ENCODE measurements around the gene IQSEC1. TPM values are rescaled to one million over a fixed set of nuclear protein-coding genes. Genes with fewer than 3 reads are reported as not detected.
A peak's percentile ranks its signal among the peaks of the same experiment; 100 is the strongest.

IQSEC1 gene
- total RNA-seq, 1 donor from 2014 or later = 60.2 TPM

DNA sequence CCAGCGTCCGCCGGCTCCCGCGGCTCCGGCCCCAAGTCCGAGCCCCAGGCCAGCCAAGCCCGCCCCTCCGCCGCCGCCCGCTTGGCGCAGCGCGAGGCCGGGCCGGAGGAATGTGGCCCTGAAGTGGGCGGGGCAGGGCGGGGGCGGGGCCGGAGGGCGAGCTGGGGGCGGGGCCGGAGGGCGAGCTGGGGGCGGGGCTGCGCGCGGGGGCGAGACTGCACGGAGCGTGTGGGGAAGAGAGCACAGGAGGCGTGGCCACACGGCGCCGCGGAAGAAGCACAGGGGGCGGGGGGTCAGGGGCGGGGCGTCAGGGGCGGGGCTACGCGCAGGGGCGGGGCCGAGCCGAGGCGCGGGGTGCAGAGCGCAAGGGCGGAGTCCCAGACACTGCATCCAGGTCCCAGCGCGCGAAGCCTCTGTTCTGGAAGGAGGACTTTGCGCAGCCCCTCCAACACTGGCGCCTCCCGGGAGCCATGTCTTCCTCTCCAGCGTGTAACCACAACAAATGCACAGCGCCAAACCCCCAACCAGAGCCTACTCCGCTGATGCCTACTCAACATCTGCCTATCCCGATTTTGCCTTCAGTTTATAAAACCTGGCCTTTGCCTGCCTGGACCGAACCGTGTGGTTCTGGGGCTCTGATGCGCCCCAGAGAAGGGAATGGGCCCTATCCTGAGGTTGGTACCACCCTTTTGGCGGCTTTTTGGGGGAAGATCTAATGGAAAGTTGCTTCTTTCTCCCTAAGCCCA lies 105.5 kb downstream of the IQSEC1 start:
- DNase-seq = peak; percentile 96

DNA sequence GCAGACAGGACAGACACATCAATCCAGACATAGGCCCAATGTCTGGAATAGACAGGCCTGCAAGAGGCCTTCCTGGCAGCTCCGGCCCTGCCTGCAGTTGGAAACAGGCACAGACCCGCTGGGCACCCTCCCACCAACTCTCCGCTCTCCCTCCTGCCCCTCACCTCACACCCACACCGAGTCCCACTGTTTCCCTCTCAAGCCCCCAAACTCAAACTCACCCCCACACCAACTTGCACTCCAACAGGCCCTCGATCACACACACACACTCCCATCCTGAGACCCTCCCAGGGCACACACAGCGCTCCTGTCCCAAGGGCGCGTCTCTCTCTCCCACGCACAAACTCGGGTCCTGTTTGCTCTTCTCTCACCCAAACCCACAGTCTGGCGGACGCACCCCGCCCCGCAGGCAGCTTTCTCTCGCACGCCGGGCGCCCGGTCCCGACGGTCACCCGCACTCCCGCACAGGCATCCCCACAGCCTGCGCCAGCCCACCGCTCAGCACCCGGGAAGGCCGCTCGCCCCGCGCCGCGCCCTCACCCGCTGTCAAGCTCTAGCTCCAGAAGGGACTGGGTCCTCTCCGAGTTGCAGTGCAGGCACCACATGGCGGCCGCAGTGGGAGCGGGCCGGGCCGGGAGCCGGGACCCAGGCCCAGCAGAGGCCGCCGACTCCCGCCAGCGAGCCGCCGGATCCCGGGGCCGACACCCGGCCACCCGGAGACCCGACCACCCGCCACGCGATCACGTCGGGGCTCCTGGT lies 106.2 kb downstream of the IQSEC1 start:
- peak; percentile 50 for DNase-seq

DNA sequence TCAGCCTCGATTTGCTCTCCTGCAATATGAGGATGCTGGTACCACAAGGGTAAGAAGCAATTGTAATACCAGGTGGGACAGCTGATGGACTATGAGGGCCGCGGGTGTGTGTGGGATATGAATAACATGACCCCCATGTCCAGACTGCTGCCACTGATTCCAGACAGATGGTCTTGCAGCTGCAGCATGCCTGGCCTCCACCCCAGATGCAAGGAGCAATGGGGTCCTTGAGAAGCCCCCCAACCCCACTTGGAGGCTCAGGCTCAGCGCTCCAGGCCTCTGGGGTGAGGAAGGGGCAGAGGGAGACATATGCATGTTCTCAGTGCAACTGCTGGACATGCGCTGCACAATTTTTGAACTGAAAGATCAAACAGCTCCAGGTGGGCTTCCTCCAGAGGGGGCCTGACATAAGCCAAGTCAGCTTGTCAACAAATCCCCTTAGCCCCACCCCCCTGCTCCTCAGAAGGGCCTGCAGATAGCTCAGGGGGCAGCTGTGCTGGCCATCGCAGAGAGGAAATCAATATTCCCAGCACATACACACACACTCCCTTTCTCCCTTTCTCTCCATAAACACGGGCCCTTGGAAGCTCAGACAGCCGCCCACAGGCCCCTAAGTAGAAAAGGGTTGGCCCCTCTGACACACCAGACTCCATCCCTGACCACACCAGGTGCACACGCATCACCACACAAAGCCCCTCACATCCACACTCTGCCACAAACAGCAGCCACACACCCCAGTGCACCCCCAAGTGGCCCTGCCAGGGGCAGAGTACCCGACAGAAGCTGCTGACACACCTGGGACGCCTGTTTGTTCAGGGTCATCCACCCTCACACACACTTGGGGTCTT lies 107.0 kb downstream of the IQSEC1 start:
- DNase-seq = no peak

DNA sequence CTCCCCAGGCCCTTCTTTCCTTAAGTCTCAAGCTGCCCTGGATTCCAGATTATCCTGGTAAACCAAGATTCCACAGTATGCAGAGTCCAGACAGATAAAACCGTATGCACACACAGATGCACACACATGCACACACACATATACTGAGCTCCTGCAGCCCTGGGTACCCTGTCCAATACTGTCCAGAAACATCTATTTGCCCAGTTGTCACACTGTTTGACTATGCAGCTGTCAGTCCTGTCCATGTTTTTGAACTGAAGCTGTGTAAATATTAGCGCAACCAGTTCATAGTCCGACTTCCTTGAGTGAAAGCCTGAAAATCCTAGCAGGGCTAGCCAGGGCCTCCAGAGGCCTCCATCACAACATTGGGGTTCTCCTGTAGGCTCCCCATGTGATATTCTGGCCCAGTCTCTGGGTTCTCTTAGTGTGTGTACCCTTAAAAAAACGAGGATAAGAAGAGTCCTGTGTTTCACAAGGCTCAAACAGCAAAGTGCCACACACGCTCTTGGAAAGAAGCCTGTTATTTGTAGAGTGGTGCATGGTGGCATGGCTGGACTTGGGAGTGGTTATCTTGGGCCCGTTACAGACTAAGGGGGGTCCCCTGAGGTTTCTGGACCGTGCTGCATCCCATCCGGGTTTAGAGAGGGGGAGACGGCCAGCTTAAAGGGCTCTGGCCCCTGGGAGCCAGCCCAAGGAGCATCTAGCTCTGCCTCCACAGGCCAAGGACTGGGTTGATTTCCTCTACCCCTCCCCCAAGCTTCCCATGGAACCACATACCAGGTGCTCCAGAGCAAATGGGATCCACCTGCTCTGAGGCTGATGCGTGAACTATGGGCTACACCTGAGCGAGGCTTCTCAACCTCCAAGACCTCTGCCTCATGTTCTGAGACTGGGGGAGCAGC lies 108.3 kb downstream of the IQSEC1 start:
- no peak for DNase-seq

DNA sequence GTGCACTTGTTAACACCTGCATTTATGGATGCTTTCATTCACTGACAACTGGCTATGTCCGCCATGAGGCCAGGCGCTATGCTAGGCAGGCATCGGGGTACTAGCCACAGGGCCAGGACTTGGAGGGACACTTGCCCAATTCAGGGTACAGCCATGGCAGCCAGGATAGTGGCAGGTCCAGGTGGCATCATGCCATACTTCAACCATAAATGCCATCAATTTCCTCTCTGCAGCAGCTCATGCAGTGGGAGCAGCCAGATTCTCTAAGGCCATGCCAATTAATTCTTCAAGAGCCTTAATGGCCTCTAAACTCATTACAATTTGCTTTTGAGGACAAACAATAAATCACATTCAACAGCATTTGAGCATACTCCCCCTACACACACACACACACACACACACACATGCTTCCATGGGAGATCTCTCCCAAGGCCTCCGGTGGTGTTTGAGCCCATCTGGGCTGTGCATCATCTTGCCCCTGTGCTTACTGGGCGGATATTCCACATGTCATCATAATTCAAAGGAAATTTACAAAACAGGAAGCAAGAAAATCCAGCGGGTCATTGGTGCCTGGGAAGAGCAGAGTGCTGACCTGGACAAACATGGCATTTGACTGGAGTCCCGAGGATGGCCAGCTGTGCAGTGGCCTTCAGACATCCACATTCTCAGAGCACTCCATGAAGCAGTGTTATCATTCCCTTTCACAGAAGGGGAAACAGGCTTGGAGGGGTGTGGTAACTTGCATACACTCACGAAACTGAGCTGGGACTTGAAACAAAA lies 109.1 kb downstream of the IQSEC1 start:
- DNase-seq = no peak

DNA sequence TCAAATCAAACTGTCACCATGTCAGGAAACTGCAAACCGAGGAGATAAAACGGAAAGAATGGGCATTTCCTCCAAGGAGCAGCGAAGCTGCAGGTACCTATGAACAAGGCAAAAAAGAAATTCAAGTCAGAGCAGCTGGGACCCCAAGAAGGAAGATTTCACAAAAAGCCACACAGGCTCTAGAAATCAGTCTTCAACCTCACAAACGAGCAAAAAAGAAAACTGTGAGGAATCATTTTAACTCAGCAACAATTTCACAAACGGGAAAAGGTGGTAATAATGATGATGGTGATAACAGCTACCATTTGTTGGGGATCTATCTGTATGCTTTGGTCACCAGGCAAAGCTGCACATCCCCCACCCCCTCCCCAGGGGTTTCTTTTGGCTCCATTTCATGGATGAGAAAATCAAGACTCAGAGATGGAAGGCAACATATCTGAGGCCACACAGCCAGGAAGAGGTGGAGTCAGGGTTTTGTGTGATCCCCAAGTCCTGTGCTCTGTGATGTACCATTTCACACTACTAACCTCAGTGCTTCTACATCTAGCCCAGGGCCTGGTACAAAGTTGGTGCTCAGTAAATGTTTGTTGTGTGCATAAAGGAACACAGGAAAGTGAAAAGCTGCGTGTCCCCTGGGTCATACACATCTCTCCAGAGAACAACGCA lies 109.9 kb downstream of the IQSEC1 start:
- DNase-seq = no peak

DNA sequence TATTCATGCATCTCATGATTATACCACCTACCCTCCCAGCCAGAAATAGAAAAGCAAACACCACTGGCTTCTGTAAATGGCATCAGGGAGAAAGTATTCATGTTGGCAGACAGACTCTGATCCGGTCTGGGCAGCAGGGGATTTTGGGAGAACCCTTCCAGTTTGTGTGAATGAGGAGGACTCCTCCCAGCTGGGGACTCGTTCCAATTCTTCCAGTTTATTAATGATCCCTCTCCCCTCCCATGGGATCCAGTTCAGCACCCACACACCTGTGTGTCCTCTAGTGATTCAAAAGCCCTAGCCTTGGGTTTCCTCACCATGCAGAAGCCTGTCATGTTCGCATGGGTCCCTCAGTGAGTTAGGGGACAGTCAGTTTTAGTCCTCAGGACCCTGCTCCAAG lies 110.9 kb downstream of the IQSEC1 start:
- no peak for DNase-seq

DNA sequence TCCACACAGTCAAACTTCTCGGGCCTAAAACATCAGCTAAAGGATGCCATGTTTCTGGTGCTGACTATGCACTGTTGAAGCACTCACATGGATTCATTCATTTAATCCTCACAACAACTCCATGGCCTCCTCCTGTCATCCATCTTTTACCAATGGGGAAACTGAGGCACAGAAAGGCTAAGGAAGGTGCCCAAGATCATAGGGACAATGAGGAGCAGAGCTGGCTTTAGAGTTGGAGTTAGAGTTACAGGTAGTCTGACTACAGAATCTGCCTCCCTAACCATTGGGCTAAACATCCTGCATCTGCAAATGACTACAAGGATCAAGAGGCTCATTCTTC lies 111.6 kb downstream of the IQSEC1 start:
- no peak for DNase-seq

DNA sequence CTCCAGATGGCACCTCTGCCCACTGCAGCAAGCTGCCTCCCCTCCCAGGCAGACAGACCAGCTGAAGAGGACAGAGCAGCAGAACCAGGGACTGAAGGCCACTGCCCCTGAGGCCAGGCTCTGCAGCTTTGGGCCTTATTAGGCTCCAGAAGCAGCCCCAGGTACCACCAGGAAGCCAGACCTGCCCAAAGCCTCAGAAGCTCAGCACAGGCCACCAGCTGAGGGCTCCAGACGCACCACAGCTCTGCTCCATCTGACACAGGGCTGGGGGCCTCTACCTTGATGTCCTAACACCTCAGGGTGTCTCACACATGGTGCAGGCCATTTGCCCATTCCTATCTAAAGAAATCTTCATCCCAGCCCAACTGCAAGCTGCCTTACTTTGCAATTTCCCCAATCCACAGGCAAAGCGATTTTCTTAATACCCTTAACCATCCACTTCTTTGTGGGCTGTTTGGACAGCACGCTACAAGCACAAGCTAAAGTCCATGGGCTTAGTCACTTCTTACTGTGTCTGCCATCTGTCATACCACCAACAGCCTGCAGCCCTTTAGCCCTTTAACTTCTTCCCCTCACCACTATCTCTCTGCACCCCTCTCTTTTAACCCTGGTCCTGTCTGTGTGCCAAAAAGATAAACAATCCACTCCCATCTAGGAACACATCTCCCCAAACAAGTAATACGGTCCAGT lies 112.1 kb downstream of the IQSEC1 start:
- no peak for DNase-seq

DNA sequence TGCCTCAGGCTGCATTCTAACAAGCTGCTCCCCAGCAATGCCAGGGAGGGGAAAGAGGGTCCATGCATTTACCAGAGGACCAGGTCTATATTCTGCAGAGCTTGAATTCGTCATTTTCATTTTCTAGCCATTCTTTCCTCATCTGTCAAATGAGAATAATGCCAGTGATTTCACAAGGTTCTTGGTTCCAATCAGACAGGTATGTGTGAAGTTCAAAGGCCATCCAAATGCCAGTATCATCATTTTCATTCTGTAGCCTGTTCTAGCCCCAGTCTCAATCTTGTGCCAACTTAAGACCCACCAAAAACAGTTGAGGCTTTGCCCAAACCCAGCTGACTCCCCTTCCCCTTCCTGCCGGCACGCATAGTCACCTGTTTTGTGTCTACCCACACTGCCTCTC lies 112.7 kb downstream of the IQSEC1 start:
- DNase-seq = no peak

DNA sequence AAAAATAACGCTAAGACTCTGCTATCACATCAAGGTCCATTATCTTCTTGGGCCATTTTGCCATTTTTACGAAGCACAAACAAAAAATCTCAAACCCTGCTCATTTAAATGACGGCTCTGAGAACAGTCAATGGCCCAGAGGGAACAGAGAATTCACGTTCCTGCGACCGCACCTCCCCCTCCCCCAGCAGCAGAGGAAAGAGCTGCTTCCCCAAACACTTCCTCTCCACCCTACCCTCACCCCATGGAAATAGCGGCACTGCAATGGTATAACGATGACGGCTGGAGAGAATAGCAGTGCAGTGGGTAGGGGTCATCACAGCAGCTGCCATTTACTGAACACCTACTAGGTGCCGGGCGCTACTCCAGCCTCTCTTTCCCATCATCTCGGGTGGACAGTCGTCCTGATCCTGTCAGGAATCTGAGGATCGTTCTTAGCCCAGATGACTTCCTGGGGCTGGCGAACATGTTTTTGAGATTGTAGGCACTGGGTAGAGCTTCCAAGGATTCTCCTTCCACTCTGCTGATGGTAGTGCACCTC lies 113.3 kb downstream of the IQSEC1 start:
- DNase-seq = no peak

DNA sequence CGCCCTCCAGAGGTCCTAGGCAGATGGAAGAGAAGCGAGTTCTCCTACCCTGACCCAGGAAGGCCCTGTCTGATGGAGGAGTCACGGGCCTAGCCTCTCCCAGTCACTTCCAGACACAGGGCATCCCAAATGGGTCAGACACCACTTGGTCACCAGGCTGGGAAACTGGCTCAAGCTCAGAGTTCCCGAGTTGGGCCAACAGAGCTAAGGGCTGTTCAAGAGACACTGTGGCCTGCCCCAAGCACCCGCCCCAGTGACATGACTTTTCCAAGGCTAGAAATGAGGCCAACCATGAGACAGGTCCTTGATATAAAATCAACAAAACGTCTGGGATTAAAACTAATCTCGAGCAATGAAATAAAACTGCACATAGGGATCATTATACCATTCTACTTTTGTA lies 113.8 kb downstream of the IQSEC1 start:
- no peak for DNase-seq

DNA sequence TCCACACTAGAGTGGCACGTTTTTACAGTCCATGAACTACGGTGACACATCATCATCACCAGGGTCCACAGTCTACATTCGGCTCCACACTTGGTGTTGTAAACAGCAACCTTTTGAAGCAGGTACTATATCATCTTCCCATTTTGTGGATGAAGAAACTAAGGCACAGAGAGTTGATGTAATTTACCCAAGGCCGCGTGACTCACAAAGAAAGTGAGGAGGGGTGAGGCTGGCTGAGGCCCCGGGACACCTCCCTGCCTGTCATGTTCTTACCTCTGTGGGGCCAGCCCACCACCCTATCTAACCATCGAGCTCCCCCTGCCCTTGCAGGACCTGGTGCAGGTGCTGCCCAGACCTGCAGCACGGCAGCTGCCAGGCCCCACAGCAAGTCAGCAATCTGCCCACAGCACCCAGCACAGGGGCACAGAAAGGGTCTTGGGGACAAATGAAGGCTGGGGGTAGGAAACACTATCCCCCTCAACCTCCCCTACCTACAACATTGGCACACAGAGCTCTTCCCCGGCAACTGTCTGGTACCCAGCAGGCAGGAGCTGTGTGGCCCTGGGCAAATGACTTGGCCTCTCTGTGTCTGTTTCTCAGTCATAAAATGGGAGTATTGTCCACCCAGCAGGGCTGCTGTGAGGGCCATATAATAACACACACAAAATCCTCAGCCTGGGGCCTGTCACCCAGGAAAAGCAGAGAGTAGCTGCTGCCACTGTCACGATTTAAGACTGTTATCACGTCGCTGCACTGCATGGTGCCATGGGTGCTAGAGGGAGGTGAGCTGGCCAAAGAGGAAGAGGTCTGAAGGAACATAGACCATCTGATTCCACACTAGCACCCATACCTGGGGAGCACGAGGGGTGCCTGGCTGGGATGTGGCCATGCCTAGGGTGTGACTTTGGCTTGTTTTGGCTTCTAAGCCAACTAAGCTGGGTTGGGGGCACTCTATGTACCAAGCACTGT lies 115.1 kb downstream of the IQSEC1 start:
- no peak for DNase-seq

DNA sequence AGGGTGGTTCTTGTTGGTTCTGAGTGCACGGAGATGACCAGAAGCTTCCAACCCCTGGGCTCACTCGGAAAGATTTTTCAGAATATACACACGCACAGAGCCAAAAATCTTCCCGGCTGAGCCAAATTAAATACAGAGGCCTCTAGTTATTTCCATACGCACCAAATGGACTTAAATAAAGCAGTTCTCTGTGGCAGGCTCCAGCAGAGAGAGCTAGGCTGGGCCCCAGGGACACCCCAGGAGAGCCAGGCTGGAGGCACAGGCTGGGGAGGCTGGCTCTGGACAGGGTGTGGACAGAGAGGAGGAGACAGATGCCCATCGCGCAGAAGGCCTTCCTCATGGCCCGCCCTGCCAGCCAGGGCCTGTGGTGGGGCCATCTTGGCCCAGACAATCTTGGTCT lies 115.9 kb downstream of the IQSEC1 start:
- DNase-seq = peak; percentile 79

DNA sequence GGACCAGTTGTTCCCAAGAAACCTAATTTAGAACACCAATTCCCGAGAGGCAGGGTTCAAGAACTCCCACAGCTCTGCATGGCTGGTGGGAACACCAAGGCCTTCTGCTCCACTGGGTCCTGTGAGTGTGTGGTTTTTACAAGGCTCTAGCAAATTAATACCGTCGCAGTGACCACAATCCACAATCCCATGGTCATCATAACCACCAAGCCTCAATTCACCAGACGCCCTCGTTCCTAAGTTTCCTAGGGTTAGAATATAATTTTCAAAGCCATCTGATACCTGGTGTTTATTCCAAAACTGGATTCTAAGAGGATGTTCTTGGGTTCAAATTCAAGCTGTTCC lies 116.9 kb downstream of the IQSEC1 start:
- no peak for DNase-seq

DNA sequence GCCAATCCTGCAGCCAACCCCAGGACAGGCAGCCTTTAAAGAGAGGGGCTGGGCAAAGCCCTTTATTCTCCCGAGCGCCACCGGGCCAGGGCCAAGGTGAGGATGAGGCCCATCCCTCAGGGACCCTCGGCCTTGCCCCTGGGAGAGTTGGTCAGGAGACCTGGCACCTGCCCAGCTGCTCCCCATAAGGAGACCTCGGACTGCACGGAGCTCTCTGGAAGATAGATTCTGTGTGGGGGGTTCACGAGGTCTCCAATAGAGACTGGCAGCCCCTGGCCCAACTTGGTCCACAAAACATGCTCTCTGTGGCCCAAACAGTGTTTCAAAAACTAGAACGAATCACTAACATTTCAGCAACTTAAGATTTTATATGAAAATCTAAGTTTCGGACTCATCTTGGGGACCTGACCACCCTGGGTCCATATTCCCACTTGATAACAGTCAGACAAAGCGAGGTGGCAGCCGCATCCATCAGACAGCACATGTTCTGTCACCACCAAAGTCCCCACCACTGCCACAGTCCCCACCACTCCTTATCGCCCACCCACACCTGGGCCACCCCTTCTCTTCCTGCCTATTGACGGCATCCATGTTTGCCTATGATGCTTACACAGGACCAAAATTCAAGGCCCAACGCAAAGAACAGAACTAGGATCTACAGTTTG lies 117.4 kb downstream of the IQSEC1 start:
- no peak for DNase-seq

DNA sequence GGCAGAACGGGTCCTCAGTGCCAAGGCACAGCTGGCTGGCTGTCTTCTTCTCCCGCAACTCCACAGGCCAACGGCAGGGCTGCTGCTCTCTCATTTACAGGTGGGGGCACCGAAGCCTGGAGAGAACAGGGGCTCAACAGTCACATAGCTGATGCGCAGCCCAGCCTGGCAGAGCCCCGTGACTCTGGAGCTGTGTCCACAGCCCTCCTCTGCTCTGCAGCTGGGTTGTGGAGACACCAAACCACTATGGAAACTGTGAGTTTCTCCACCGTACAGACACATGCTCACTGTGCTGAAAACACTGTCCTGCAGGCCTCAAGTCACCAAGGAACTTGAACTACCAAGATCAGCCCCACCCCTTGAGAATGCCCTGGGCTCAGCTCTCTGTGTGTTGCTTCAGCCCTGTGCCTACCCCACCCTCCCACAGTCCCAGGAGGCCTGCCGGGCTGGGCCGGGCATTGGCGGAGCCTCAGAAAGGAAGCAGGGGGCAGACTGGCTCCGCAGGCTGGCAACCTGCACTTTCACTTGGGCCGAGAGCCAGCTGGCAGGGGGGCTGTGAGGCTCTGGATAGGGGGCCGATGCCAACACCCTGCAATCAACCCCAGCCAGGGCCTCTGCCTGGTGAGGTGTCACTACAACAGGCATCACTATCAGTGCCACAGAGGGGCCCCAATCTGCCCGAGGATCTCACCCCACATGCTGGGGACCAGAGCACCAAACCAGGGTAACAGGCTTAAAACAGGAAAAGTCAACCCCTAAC lies 118.2 kb downstream of the IQSEC1 start:
- peak; percentile 89 for DNase-seq

Measured in tongue (tissue), 2 donors.